Loucy (cell line): Measurements from ENCODE around the gene LIN52.

Experiments used
- CTCF ChIP-seq: fragments of 200-600 bp; sonication (generic); conservative IDR thresholded peaks from 2 replicates; pipeline ENCODE4 v1.5.1; 2014; ENCODE audit warnings: mild to moderate bottlenecking, antibody characterized with exemption, low read length
- EZH2phosphoT487 ChIP-seq: fragments of 200-600 bp; IDR thresholded peaks from 2 replicates; pipeline ENCODE4 v1.6.1; 2018; ENCODE audit warnings: antibody characterized with exemption, mild to moderate bottlenecking, moderate library complexity, borderline replicate concordance

GRCh38 chr14:74205882-74206281 lies 121.1 kb downstream of the LIN52 start:
- TF ChIP-seq CTCF (no peak), EZH2phosphoT487 (no peak)
